Activated CD8-positive, alpha-beta memory T cell treated with anti-CD3 and anti-CD28 coated beads for 4 hours (primary cell): ENCODE data around the gene GLTP.
"Not testable (repeated sequence)": the region's sequence is repeated elsewhere in the genome, so short reads cannot be mapped to it uniquely, and the experiment has no call there.

Source experiments
- DNase-seq, 2 donors: peaks; one replicate each; pipeline ENCODE4 v3.0.0-alpha.2; 2020; ENCODE audit warnings: low read depth in 2 of 2

The GLTP gene

GRCh38 chr12:109877504-109878246, 2.7 kb downstream of the GLTP start:
- DNase-seq, result no peak

GRCh38 chr12:109876406-109876805, 3.9 kb downstream of the GLTP start:
- DNase-seq, result no peak

GRCh38 chr12:109875572-109876131, 4.7 kb downstream of the GLTP start:
- no peak for DNase-seq

GRCh38 chr12:109873653-109874052, 6.7 kb downstream of the GLTP start:
- DNase-seq, result no peak

GRCh38 chr12:109871668-109872314, 8.6 kb downstream of the GLTP start:
- DNase-seq, result no peak

- DNase-seq, result no peak
Measured at GRCh38 chr12:109870648-109871047, 9.7 kb downstream of the GLTP start.

GRCh38 chr12:109868182-109869051, 11.9 kb downstream of the GLTP start:
- DNase-seq, result no peak

GRCh38 chr12:109864916-109865315, 15.4 kb downstream of the GLTP start:
- no peak for DNase-seq

GRCh38 chr12:109863847-109864712, 16.3 kb downstream of the GLTP start:
- no peak for DNase-seq

GRCh38 chr12:109862491-109862890, 17.9 kb downstream of the GLTP start:
- not testable (repeated sequence) for DNase-seq

GRCh38 chr12:109861689-109862314, 18.5 kb downstream of the GLTP start:
- no peak for DNase-seq

GRCh38 chr12:109860977-109861376, 19.4 kb downstream of the GLTP start:
- no peak for DNase-seq

- DNase-seq, result no peak
Measured at GRCh38 chr12:109858764-109859163, 21.6 kb downstream of the GLTP start.

GRCh38 chr12:109857715-109858114, 22.6 kb downstream of the GLTP start:
- DNase-seq, result no peak

- no peak for DNase-seq
Measured at GRCh38 chr12:109855377-109855776, 25.0 kb downstream of the GLTP start.

- not testable (repeated sequence) for DNase-seq
Measured at GRCh38 chr12:109850518-109850917, 29.8 kb downstream of the GLTP start.

GRCh38 chr12:109847142-109847735, 33.1 kb downstream of the GLTP start:
- DNase-seq, result no peak

- no peak for DNase-seq
Measured at GRCh38 chr12:109845824-109846205, 34.5 kb downstream of the GLTP start.

- DNase-seq, result peak; percentile 67 to 68
Measured at GRCh38 chr12:109844983-109845823, 35.1 kb downstream of the GLTP start.
